Neutrophil (primary cell): Measurements from ENCODE around the gene THRSP.
"Not testable (repeated sequence)": the region's sequence is repeated elsewhere in the genome, so short reads cannot be mapped to it uniquely, and the experiment has no call there.

Experiments used
- H3K27ac ChIP-seq: fragments of 200-600 bp; sonication (generic); 2 replicates; pipeline ENCODE4 v1.5.1; 2016; ENCODE audit warnings: mild to moderate bottlenecking, moderate library complexity
- H3K27me3 ChIP-seq: fragments of 200-600 bp; sonication (generic); 2 replicates; pipeline ENCODE4 v1.6.0; 2016; ENCODE audit warnings: mild to moderate bottlenecking
- H3K36me3 ChIP-seq: fragments of 200-600 bp; sonication (generic); 2 replicates; pipeline ENCODE4 v1.5.1; 2017
- H3K4me1 ChIP-seq, 2 experiments: fragments of 200-600 bp in 1 of 2; sonication (generic) in 1 of 2; 1 replicate in 1 of 2; 2 replicates in 1 of 2; pipeline versions ENCODE4 v1.5.1 to v1.6.1; 2013 to 2016; ENCODE audit warnings: low read depth in 1 of 2, low read length in 1 of 2, mild to moderate bottlenecking in 1 of 2, moderate library complexity in 1 of 2; ENCODE audit not compliant: control insufficient read depth in 1 of 2, insufficient read depth in 1 of 2
- H3K4me3 ChIP-seq, 2 experiments: fragments of 200-600 bp in 1 of 2; sonication (generic) in 1 of 2; 1 replicate in 1 of 2; 2 replicates in 1 of 2; pipeline ENCODE4 v1.5.1; 2013 to 2016; ENCODE audit warnings: low read depth in 1 of 2, low read length in 1 of 2, mild to moderate bottlenecking in 1 of 2, moderate library complexity in 1 of 2
- H3K9me3 ChIP-seq: fragments of 200-600 bp; sonication (generic); 2 replicates; pipeline ENCODE4 v1.5.1; 2016
- TF ChIP-seq, protein P1 (sequence below): fragments of 200-600 bp; sonication (generic); IDR thresholded peaks from 2 replicates; pipeline ENCODE4 v1.5.1; 2016; ENCODE audit warnings: antibody characterized with exemption

Gene THRSP

GRCh38 chr11:78063440-78064181 lies at the start of gene THRSP:
Gene THRSP (plus strand): TSS chr11:78063861. CDS start chr11:78063882, 21 bp downstream.
- no peaks in the 10 kb centered on the region for H3K9me3 ChIP-seq
- no peak within 1 kb of the TSS for H3K4me3 ChIP-seq
- H3K27ac ChIP-seq: no peak within 1 kb of the TSS
- H3K27me3 ChIP-seq: no peaks in the 10 kb centered on the region
- H3K4me1 ChIP-seq: no peaks in the 10 kb centered on the region
- TF ChIP-seq, protein P1, sequence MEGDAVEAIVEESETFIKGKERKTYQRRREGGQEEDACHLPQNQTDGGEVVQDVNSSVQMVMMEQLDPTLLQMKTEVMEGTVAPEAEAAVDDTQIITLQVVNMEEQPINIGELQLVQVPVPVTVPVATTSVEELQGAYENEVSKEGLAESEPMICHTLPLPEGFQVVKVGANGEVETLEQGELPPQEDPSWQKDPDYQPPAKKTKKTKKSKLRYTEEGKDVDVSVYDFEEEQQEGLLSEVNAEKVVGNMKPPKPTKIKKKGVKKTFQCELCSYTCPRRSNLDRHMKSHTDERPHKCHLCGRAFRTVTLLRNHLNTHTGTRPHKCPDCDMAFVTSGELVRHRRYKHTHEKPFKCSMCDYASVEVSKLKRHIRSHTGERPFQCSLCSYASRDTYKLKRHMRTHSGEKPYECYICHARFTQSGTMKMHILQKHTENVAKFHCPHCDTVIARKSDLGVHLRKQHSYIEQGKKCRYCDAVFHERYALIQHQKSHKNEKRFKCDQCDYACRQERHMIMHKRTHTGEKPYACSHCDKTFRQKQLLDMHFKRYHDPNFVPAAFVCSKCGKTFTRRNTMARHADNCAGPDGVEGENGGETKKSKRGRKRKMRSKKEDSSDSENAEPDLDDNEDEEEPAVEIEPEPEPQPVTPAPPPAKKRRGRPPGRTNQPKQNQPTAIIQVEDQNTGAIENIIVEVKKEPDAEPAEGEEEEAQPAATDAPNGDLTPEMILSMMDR: no peak
- peaks cover 8% of the 10 kb centered on the region for H3K36me3 ChIP-seq

GRCh38 chr11:78014937-78015520 lies 48.6 kb upstream of the THRSP start:
- not testable (repeated sequence) for H3K27ac ChIP-seq, H3K9me3 ChIP-seq, H3K36me3 ChIP-seq, H3K4me1 ChIP-seq, H3K4me3 ChIP-seq, H3K27me3 ChIP-seq

DNA sequence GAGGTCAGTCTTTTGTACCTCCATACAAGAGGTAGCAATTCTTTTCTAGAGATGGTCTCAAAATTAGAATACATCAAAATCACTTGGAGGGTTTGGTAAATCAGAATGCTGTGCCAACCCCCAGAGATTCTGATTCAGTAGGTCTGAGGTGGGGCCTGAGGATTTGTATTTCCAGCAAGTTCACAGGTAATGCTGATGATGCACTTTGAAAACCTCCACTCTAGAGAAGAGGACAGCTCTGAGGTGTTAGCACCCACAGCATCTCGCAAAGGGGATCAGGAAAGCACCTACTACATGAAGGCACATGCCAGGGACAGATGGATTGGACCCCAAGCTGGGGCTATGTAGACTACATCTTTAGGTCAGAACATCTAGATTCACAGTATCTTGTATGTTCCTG lies 47.8 kb upstream of the THRSP start:
- Histone ChIP-seq H3K27me3 (no peaks in the 10 kb centered on the region), H3K4me3 (no peak overlapping the region), H3K36me3 (no peaks in the 10 kb centered on the region), H3K27ac (no peak overlapping the region), H3K4me1 (no peaks in the 10 kb centered on the region), H3K9me3 (no peaks in the 10 kb centered on the region)
- TF ChIP-seq, protein P1: no peak

- Histone ChIP-seq H3K27me3 (peaks cover 29% of the 10 kb centered on the region), H3K36me3 (no peaks in the 10 kb centered on the region)
- TF ChIP-seq, protein P1: no peak
Measured at GRCh38 chr11:78019808-78020207, 43.9 kb upstream of the THRSP start.

GRCh38 chr11:78020246-78020645 lies 43.4 kb upstream of the THRSP start:
- H3K36me3 ChIP-seq: no peaks in the 10 kb centered on the region
- H3K9me3 ChIP-seq: no peaks in the 10 kb centered on the region
- peaks cover 29% of the 10 kb centered on the region for H3K27me3 ChIP-seq
- H3K27ac ChIP-seq: no peak overlapping the region
- TF ChIP-seq, protein P1: no peak
- H3K4me3 ChIP-seq: no peak overlapping the region
- no peaks in the 10 kb centered on the region for H3K4me1 ChIP-seq

More at GRCh38 chr11:78019808-78020207, 43.9 kb upstream of the THRSP start:
- no peaks in the 10 kb centered on the region for H3K9me3 ChIP-seq
- no peak overlapping the region for H3K27ac ChIP-seq
- H3K4me3 ChIP-seq: no peak overlapping the region
- H3K4me1 ChIP-seq: no peaks in the 10 kb centered on the region

DNA sequence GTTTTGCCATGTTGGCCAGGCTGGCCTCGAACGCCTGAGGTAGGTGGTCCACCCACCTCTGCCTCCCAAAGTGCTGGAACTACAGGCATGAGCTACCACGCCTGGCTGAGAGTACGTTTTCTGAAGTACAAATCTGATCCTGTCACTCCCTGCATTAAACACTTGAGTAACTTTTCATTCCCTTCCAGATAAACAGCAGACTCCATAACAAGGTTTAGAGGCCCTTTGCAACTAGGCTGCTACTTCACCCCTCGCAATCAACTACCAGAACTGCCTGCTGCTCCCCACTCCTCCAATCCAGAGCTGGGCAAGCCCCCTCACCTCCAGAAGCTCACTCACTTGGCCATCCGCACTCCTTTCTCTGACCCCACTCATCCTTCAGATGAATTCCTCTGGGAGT lies 42.0 kb upstream of the THRSP start:
- TF ChIP-seq, protein P1: no peak
- Histone ChIP-seq H3K9me3 (no peaks in the 10 kb centered on the region), H3K27me3 (peaks cover 29% of the 10 kb centered on the region), H3K4me3 (no peak overlapping the region), H3K36me3 (no peaks in the 10 kb centered on the region), H3K4me1 (no peaks in the 10 kb centered on the region), H3K27ac (no peak overlapping the region)
